ENCODE data around the gene EFCAB6. TPM values are rescaled to one million over a fixed set of nuclear protein-coding genes. Genes with fewer than 3 reads are reported as not detected.

Gene EFCAB6
- total and polyA plus RNA-seq, 9 of the 15 experiments (the other 6 are each of a cell fraction or from before 2014, with no cell fraction given) = 0.06 TPM; not detected in 8

- TF ChIP-seq, protein P1, sequence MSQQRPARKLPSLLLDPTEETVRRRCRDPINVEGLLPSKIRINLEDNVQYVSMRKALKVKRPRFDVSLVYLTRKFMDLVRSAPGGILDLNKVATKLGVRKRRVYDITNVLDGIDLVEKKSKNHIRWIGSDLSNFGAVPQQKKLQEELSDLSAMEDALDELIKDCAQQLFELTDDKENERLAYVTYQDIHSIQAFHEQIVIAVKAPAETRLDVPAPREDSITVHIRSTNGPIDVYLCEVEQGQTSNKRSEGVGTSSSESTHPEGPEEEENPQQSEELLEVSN (IDR thresholded peaks at IDR 0.05; ENCODE audit: borderline replicate concordance in 1 of 2, extremely low read depth in 1 of 2, insufficient read depth in 1 of 2, insufficient read length in 1 of 2, low read depth in 1 of 2, low read length in 1 of 2, poor library complexity in 1 of 2, severe bottlenecking in 1 of 2) = peak; percentile 59 to 93
- no peak for TF ChIP-seq CEBPG (CRISPR knock-in tag; IDR thresholded peaks at IDR 0.05)
- TF ChIP-seq CEBPG (tag; conservative IDR thresholded peaks at IDR 0.05 in 1 of 2, IDR thresholded peaks at IDR 0.05 in 1 of 2) = no peak
- TF ChIP-seq TCFL5 (CRISPR knock-in tag; conservative IDR thresholded peaks at IDR 0.05) = no peak
- no peak for TF ChIP-seq FOXJ2 (tag; IDR thresholded peaks at IDR 0.05)
- TF ChIP-seq CXXC5 (CRISPR knock-in tag; IDR thresholded peaks at IDR 0.05) = peak; percentile 56; the same call in 1 of the 2 replicates
- no peak for TF ChIP-seq ZC3H4 (CRISPR knock-in tag; IDR thresholded peaks at IDR 0.05; ENCODE audit: borderline replicate concordance)
- no peak for TF ChIP-seq HDAC3 (IDR thresholded peaks at IDR 0.05; ENCODE audit: borderline replicate concordance, partially characterized antibody)
- TF ChIP-seq ZNF507 (tag; conservative IDR thresholded peaks at IDR 0.05) = no peak
- no peak for TF ChIP-seq NFE2 (IDR thresholded peaks at IDR 0.05; ENCODE audit: low read depth)
- peak; percentile 60 for TF ChIP-seq NEUROD1 (IDR thresholded peaks at IDR 0.05; ENCODE audit: borderline replicate concordance, low read depth, low read length, partially characterized antibody)
- no peak for TF ChIP-seq BMI1 (IDR thresholded peaks at IDR 0.05; ENCODE audit: low read length)
- TF ChIP-seq POLR2B (IDR thresholded peaks at IDR 0.05; ENCODE audit: low read depth, partially characterized antibody) = no peak
- TF ChIP-seq FOXA1 (IDR thresholded peaks at IDR 0.05; ENCODE audit: borderline replicate concordance) = no peak
- TF ChIP-seq, protein P2, sequence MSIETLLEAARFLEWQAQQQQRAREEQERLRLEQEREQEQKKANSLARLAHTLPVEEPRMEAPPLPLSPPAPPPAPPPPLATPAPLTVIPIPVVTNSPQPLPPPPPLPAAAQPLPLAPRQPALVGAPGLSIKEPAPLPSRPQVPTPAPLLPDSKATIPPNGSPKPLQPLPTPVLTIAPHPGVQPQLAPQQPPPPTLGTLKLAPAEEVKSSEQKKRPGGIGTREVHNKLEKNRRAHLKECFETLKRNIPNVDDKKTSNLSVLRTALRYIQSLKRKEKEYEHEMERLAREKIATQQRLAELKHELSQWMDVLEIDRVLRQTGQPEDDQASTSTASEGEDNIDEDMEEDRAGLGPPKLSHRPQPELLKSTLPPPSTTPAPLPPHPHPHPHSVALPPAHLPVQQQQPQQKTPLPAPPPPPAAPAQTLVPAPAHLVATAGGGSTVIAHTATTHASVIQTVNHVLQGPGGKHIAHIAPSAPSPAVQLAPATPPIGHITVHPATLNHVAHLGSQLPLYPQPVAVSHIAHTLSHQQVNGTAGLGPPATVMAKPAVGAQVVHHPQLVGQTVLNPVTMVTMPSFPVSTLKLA (conservative IDR thresholded peaks at IDR 0.05) = no peak
- no peak for TF ChIP-seq YY1 (IDR thresholded peaks at IDR 0.05; ENCODE audit: borderline replicate concordance in 1 of 3, control insufficient read depth in 1 of 3, extremely low read depth in 1 of 3, insufficient read depth in 3 of 3, insufficient read length in 1 of 3, insufficient replicate concordance in 2 of 3, low read depth in 1 of 3, low read length in 2 of 3)
These were observed at the start of gene EFCAB6 (continued) for GRCh38 chr22:43812149-43812842.

All from K562 (cell line).